HG02938 (cell line): ENCODE measurements around the gene ALDH3A1.
"Not testable (repeated sequence)": the region's sequence is repeated elsewhere in the genome, so short reads cannot be mapped to it uniquely, and the experiment has no call there.

ENCODE experiments used
- ATAC-seq: cut with Tn5 transposase; IDR thresholded peaks from one replicate; pipeline ENCODE4 v1.9.1; 2021; ENCODE audit warnings: mild to moderate bottlenecking, moderate library complexity; ENCODE audit not compliant: unreplicated experiment

ALDH3A1 gene

DNA sequence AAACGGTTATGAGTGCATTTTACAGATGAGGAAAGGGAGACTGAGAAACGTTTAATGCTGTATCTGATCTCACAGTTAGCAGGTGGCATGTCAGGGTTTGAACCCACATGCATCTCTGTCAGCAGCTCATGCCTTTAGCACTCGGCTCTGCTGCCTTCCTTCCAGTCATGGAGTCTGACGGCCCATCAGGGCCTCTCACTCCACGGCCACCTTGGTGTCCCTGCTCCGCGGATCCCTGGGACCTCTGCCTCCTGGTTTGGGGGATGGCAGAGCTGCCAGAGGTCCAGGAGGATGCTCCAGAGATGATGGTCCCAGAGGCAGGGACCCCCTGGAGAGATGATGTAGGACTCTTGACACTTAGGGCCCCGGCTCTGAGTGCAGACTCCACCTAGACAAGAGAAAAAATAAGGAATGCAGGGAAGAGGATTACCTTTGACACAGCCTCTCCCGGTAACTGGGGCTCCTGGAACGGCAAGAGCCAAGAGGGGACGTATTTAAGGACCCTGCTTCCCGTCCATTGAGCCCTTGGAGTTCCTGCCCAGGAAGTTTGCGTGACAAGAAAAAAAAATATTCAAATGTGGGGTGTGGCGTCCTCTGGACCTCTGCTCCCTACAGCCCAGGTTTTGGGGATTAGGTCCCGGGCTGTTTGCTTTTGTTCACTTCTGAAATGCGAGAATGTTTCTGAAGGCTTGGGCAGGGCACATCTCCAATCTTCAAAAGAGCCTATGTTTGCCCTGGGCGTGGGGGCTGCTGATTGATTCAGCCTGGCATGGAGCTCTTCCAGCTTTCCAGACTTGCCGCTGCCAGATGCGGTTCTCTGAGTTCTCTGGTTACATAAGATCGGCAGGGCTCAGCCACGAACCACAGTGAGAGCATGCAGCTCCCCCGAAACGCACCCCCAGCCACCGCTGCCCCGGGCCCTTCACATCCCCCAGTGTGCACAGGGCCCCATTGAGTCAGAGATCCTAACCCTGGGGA lies at the start of gene ALDH3A1:
Gene ALDH3A1, minus strand, starts transcription at position 470 of the 978 bp plus-strand sequence. CDS start 3,169 bp downstream, outside the sequence.
- no peak for ATAC-seq

DNA sequence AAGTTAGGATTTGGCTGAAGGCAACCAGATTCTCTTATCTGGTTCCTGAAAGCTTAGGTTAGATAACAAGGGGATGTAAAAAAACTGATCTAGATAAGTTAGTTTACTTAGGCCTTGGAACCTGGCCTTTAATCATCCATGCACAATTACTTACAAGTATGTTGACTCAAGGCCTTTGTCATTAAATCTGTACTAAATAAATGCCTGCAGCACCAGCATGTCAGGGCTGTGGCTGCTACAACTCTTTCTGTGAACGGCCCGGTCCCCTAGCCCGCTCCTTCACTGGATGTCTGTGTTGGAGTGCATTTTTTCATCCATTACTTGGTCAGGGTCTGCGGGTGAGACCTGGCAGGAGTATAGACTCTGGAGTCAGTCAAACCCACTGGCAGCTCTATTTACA lies 48.4 kb upstream of the ALDH3A1 start:
- ATAC-seq: no peak

DNA sequence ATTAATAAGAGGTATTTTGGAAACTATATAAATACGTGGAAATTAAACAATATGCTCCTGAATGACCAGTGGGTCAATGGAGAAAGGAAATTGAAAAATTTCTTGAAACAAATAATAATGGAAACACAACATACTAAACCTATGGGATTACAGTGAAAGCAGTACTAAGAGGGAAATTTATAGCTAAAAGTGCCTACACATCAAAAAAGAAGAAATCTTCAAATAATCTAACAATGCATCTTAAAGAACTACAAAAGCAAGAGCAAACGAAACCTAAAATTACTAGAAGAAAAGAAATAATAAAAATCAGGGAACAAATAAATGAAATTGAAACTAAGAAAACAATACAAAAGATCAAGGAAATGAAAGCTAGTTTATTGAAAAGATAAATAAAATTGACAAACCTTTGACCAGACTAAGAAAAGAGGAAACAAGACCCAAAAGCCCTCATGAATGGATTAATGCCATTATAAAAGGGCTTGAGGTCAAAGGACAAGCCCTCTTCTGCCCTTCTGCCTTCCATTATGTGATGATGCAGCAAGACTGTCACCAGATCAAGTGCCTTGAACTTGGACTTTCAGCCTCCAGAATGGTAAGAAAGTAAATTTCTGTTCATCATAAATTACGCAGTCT lies 43.9 kb upstream of the ALDH3A1 start:
- ATAC-seq: no peak

DNA sequence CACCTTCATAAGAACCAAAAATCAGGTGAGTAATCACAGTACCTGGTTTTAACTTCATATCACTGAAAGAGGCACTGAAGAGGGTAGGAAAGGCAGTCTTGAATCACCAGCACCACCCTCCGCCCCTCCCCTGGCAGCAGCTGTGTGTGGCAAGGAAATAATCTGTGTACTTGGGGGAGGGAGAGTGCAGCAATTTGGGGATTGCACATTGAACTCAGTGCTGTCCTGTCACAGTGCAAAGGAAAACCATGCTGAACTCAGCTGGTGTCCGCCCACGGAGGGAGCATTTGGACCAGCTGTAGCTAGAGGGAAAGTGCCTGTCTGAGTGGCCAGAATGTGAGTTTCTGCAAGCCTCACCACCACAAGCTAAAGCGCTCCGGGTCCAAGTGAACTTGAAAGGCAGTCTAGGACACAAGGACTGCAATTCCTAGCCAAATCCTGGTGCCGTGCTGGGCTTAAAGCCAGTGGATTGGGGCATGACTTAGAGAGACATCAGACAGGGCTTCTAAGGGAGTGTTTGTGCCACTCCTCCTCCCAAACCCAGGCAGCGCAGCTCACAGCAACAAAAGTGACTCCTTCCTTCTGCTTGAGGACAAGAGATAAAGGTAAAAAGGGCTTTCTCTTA lies 39.7 kb upstream of the ALDH3A1 start:
- no peak for ATAC-seq

DNA sequence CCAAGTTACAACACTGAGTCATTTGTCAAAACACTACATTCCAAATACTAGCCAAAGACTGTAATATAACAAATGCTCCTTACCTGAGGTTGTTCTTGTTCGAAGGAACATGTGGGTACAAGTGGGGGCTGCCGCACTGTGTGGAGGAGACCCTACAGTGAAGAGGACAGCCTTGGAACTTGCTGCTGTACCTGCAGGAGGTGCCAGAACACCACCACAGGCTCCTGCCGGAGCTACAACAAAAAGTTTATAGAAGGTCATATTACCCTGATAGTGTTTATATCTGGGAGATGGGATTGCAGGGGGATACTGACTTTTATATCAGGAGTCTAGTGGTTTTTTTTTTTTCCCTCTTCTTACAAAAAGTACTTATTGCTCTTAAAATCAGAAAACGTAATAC lies 37.8 kb upstream of the ALDH3A1 start:
- ATAC-seq: no peak

DNA sequence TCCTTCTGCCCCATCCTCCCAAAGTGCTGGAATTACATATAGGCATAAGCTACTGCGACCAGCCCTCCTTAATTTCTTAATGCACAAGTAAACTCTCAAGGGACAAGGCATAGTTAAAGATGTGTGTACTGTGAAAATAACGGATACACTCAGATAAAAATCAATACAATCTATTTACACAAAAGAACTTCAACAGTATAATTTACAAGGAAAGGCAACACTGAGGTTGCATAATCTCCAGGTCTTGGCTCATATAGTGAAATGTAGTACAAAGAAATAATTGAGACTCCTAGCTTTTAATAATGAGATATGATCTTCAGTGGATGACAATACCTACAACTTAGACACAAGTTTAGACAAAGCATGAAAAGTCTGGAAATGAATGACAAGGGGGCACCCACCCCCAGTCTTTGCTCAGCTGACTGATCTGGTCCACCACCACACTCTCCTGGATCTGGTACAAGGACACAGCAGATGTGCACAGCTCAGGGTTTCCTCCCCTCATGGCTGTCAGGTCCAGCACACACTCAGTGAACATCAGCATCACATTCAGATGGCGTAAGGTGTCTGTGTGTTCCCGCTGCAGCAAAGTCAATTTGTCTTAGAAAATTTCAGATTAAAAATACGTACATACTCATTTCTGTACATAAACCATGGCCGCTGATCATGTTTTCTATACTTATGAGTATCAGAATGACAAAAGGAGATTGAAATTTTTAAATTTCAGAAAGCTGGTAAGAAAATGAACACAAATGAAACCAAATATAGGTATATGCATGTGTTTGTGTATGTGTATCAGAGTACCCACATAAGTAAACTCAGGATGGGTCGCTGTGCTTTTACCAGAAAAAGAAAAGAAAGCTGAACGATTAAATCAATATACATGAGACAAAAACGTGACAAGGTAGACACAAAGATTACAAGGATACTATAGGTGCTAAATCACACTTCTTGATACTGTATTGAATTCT lies 33.7 kb upstream of the ALDH3A1 start:
- no peak for ATAC-seq

DNA sequence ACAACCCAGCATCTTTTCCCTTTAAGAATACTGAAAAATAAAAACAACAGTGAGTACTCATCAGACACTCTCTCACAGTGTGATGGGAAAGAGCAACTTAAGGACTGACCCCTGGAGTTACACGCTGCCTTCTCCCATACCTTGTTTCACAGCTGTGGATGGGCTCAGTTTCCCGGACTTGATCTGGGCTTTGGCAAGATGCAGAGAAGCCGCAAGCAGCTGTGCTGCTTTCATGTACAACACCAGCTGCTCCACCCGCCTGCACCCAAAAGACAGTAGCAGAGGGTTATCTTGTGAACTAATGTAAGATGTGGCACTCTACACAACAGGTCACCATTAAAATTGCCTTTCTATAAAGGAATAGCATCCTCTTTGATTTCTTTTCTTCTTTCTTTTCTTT lies 32.7 kb upstream of the ALDH3A1 start:
- ATAC-seq: no peak

DNA sequence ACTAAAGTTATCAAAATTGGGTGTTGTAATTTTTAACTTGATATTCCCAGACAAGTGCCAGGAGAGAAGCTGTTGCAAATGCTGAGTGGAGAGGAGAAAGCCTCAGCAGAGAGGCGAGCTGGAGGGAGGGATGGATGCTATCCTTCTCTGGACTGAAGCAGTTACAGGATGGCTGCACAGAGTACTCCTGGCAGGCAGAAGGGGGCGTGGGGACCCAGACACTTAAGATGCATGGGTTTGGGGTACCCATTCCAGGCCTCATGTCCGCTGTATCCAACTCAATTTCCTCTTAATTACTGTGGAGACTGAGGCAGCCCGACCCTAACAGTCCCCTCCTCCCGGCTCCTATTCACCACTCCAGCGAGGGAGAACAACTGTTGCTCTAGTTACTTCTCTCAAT lies 25.4 kb upstream of the ALDH3A1 start:
- ATAC-seq: no peak

DNA sequence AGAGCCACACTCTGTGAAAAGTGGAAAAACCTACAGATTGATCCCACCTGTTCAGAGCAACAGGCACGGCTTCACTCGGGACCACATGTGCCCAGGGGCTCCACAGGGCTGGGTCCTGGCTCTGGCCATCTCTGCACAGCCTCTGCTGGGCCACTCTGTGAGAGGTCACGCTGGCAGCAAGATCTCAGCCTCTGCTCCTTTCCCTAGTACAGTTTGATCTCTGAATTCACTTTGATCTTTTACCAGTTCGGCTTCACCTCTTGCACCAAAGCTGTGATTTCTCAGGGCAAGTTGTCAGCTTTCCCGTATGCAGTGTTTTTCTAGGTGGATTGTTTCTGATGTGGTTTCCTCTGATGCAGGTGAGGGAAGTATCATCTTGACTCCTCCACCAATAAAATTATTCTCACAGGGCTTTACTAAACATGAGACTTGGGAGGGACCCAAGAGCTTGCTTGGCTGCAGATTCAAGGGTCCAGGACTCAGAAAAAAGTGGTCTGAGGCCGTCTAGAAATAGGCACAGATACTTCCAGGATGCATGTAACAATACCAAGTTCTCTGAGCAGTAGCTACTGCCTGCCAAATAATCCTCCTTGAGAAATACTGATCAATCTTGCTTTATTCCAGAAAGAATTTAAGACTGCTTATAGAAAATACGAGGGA lies 24.0 kb upstream of the ALDH3A1 start:
- ATAC-seq: no peak

DNA sequence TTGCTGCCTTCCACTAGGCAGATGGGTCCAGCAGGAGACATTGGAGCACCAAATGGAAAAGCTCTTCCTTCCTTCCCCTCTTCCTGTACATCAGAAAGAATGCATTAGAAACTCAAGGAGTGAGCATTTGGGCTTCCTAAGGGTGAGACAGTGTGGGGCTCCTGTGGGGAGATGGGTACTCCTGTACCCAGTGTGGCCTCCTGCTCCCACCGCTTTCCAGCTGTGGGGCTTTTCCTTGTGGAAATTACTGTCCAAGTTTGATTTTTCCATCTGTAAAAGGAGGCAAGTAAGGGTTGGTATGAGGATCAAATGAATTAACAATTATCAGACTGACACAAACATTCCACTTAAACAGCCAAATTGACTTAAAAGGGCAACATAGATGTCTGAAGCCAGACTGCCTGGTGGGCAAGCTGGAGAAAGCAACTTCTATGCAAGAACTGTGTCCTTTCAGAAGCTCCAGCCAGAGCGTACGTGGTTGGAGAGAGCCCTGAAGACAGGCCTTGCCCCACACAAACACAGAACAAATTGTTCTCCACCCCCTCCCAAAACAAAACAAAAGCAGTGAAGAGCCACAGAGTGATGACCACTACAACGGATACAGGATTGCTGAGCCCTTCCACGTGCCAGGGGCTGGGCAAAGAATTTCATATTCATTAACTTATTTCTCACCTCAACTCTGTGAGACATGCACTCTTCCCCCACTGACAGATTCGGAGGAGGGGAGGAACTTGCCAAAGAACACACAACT lies 23.1 kb upstream of the ALDH3A1 start:
- no peak for ATAC-seq

DNA sequence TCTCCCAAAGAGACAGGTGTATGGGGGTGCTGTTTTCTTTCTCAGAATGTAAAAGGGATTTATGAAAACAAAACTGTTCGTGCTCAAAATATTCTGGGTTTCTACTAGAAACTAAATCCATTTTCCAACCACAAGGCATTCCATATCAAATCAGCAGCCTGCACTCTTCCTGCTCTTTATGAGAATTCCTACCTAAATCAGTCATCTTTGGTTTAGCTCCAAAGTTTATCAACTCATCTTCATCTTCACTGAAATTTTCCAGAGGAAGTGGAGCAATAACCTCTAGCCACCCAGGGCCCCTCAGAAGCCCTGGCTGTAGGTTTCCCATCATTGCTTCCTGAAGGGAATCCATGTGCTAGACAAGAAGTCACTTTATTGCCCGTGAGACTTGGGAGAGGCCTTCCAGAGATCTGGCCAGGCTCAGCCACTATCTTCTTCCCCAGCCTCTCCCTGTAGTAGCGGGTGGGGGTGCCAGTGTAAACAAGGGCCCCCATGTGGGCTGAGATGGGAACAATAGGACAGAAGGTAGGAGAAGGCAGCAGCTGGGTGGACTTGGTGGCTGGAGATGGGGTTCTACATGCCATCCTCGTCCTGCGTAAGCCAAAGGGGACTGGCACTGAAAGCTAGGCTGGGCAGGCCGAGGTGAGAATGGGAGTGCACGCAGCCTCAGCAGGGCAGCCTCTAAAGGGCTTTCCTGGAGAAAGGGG lies 22.0 kb upstream of the ALDH3A1 start:
- ATAC-seq: no peak

DNA sequence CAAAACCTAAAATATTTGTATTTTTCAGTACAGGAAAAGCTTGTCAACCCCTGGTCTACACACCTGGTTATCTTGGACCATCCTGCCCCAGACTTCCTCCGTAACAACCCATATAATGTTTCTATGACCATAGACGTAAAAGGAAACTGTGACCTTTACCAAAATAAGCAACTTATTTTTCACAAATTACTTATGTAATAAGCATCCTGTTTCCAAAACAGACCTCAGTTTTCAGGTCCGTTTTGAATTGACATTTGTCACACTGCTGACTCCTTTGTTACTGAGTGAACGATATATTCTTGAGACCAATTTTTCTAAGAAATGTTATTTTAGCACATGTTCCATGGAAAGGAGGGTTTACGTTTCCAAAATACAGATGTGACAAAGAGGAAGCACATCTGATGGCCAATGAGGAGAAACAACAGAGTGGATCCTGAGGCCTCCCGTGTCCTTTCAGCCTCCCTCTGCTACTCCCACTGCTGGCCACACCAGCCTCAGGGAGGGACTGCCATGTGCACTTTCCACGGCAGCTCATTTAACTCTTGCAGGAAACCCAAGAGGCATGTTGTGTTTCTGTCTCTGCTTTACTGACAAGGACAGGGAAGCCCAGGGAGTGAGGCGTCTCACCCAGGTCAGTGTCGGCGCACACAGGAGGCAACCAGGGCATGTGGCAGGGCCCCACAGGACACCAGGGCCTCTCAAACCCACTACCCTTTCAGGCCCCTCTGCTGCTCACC lies 20.1 kb upstream of the ALDH3A1 start:
- no peak for ATAC-seq

DNA sequence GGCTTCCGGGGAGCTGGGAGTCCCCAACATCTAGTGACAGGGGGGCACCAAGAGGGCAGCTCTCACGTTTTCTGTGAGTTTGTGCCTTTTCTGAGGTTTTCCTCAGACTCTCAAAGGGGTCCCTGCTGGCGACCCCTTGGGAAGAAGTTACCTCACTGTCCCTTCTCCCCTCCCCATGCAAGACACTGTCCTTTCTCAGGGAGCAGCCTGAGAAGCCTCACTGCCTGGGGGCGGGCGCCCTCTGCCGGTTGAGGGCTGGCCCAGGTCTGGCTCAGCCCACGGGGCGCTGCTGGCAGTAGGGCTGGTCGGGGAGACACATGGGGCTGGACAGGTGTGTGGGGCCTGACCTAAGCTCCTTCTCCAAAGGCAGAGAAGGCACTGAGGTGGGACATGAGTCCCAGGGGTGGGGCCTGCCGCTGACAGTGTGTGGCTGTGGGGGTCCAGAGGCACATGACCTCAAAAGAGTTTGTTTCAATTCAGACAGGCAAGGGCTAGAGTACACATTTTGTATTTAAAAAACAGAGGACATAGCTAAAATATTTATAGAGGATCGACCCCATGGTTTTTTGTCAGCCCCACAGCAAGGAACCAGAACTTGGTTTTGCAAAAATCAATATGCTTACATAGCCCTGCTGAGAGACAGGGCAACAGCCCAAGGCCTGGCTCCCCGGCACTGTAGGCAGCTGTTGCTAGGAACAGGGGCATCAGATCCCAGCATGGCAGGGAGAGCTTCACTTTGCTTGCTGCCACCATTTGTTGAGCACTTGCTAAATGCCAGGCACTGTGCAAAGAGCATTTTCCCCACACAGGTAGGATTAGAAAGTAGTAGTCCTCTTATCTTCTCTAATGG lies 18.5 kb upstream of the ALDH3A1 start:
- ATAC-seq: no peak

DNA sequence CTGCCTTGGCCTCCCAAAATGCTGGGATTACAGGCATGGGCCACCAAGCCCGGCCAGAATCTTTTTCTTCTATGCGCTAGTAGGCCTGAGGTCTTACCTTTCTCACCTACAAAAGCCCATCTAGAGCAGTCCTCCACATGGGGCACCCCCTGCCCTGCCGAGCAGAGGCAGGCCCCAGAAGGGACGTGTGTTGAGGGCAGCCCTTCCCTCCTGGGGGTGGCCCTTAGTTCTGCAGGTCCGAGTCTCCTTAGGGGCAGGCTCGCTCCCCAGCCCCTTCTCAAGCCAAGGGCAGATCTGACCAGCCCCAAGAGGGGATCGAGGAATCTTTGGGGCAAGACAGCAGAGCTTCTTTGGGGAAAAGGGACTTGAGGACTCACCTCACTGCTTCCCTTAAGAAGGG lies 17.9 kb upstream of the ALDH3A1 start:
- no peak for ATAC-seq

DNA sequence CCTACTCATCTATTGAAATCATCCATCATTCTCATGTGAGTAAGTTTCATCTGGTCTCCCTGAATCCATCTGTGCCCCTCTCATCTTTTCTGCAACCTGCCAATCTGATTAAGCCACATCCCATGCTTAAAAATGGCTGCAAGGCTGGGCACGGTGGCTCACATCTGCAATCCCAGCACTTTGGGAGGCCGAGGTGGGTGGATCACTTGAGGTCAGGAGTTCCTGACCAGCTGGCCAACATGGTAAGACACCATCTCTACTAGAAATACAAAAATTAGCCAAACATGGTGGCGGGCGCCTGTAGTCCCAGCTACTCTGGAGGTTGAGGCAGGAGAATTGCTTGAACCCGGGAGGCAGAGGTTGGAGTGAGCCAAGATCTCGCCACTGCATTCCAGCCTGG lies 15.9 kb upstream of the ALDH3A1 start:
- ATAC-seq: not testable (repeated sequence)

DNA sequence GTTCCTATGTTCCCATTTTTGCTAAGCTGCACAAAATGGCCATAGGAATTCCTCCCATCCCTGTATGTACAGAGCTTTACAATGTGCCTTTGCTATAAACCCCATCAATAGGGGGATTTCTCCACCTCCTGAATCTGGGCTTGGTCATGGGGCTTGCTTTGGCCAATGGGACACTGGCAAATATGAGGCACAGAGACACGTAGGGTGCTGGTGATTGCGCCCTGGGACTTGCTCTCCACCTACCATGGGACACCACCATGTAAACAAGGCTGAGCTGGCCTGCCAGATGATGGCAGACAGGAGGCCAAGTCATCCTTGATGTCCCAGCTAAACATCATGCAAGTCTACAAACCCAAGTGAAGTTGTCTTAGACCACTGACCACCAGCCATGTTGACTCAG lies 15.3 kb upstream of the ALDH3A1 start:
- no peak for ATAC-seq

DNA sequence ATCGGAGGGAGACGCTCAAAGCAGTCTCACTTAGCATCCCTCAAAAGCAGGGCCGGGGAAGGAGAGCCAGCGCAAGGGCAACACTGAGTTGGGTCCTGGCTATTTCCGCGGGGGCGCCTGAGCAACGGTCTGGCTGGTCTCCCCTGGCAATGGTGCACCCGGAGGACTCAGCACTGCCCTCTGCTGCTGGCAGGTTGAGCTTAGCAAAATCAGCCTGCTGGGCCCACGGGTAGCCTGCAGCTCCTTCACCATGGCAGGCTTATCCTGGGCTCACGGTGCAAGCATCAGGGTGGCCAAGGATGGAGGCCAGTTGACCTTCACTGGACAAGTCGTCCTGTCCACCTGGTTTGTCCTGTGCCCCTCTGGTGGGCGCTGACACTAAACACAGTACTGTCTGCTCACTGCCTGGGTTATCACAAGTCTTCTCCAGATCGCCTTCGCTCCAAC lies 14.4 kb upstream of the ALDH3A1 start:
- no peak for ATAC-seq
